CMK (cell line): Measurements from ENCODE around the gene DGCR2.
"Not testable (repeated sequence)": the region's sequence is repeated elsewhere in the genome, so short reads cannot be mapped to it uniquely, and the experiment has no call there.

Experiments used
- DNase-seq: peaks from one replicate; pipeline ENCODE4 v3.0.0-alpha.2; 2010; ENCODE audit warnings: low read depth

Gene DGCR2

DNA sequence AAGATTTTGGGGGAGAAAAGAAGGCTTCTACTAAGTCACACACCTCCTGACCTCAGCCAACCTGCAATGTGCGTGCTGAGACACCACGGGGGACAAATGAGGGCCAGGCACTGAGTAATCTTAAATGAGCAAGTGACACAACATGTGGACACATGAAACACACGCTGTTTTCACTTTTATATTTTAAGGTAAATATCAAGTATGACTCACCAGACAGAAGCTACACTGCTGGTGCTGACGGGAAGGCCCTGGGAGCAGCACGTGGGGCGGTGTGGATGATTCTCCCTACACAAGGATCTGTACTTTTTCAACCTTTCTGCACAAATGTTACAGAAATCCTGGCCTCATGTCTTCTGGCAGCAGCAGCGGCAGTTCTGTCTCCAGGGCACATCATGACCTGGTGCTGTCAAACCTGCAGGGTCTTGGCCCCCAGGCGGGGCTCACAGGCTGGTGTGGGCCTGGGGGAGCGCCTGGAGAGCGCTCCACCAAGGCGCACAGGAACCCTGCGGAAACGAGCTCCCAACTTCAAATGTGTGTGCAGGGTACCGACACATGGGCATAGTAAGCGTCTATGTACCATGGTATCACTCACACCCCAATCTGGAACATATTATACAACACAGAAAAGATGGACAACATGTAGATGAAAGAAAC is 61.7 kb downstream of the DGCR2 start:
- DNase-seq: no peak

DNA sequence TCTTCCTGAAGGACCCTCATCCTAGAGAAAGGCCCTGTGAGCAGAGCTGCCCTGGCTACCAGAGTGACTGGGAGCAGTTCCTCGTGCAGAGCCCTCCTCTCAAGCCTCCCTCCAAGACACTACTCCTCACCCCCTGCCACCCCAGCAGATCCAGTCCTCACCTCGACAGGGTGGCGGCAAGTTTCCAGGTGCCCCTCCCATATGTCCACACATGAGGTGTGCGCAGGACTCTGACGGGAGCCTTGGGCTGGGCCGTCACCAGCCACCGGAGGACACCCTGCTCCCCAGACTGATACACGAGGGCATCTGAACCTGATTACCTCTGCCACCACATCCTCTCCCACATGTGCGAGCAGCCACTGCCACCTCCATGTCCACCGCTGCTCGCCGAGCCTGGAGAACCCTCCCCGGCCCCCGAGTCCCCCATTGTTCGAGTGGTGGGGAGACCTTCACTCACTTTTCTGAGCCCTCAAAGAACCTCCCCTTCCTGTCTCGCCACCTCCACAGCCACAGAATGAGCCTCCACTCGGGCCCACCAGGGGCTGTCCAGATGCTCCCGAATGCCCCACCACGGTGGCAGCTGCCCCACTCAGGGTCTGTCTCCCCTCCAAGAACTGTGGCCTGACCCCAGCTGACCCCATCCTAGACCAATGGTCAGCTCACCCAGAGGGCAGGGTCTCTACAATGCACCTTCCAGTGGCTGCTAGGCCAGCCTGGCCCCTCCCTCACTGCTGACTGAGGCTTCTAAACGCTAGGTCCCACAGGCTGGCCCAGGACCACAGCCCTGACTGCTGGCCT is 62.5 kb downstream of the DGCR2 start:
- DNase-seq: no peak

DNA sequence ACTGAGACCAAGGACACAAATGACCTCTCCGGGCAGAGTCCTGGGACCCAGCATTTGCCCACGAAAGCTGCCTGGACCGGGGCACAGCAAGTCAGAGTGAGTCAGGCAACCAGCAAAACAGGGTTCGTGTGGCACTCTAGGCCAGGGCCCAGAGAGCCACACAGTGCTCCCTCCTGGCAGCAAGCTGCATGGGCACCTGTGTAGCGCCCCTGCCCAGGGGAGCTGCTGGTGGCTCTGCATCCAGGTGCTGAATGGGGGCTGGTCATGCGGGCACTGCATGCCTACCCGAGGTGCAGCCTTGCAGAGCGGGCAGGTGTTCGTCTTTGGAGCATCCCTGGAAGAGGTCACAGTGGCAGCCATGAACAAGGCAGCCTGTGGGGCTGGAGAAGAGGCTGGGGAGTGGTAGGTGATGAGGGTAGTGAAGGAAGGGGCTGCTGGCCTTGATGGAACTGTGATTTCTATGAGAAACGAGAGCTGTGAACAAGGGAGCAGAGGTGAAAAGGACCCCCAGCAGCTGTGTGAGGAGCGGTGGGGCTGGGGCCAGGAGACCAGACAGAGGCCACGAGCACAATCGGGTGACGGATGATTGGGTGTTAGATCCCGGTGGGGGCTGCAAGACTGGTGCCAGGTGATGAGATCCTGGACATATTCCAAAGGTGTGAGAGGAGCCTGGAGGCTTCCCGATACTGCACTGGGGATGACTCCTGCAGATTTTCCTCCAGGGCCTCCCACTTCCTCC is 63.3 kb downstream of the DGCR2 start:
- DNase-seq: no peak

GRCh38 chr22:19057999-19058491 is 64.2 kb downstream of the DGCR2 start:
- no peak for DNase-seq

- no peak for DNase-seq
Measured at GRCh38 chr22:19057539-19057938, 64.7 kb downstream of the DGCR2 start.

- no peak for DNase-seq
Measured at GRCh38 chr22:19056951-19057401, 65.2 kb downstream of the DGCR2 start.

- no peak for DNase-seq
Measured at GRCh38 chr22:19055801-19056200, 66.4 kb downstream of the DGCR2 start.

DNA sequence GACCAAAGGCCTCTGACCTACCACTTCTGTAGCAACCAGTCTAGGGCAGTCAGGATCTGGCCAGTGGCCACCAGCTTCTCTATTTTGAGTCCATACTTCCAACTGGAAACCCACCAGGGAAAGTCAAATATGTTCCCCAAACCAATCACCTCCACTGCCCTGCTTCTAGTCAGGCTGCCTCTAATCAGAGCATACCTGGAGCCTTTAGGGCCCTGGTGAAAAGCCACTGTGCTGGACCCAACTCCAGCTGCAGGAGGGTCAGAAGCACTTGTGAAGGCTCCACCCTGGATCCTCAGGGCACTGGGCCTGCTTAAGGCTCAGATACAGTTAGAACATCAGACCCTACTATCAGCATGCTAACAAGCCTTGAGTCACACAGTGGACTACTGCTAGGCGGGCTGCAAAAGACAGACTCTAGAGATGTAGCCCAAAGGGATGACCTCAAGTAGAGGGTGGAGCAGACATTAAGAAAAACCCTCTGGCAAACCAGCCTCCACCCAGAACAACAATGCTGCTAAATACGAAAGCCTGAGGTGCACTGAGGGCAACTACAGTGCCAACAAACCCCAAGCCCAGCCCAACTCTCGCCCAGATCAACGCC is 69.2 kb downstream of the DGCR2 start:
- DNase-seq: no peak

DNA sequence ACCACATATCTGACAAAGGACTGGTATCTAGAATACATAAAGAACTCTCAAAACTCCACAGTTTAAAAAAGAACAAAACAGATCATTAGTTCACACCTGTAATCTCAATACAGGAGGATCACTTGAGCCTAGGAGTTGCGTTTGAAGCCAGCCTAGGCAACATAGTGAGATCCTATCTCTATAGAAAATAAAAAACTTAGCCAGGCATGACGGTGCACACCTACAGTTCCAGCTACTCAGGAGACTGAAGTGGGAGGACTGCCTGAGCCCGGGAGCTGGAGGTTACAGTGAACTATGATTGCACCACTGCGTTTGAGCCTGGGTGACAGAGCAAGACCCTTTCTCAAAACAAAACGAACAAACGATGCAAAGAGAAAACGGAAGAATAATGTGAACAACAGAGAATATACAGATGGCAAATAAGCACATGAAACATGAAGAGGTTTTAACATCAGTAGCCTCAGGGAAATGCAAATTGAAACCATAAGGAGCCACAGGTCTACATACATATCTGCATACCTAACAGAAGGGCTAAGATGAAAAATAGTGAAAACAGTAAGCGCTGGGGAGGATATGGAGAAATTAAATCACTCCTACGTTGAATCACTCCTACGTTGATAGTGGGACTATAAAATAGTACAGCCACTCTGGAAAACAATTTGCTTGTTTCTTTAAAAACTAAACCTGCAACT is 70.7 kb downstream of the DGCR2 start:
- DNase-seq: no peak

DNA sequence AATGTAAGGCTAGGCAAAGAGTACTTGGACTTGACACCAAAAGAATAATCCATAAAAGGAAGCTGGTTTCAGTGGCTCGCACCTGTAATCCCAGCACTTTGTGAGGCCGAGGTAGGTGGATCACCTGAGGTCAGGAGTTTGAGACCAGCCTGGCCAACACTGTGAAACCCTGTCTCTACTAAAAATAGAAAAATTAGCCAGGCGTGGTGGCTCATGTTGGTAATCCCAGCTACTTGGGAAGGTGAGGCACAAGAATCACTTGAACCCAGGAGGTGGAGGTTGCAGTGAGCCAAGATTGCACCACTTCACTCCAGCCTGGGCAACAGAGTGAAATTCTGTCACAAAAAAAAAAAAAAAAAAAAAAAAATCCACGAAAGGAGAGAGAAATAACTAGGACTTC is 71.4 kb downstream of the DGCR2 start:
- DNase-seq: not testable (repeated sequence)

- no peak for DNase-seq
Measured at GRCh38 chr22:19050117-19050516, 72.1 kb downstream of the DGCR2 start.

GRCh38 chr22:19048531-19048930 is 73.7 kb downstream of the DGCR2 start:
- no peak for DNase-seq

DNA sequence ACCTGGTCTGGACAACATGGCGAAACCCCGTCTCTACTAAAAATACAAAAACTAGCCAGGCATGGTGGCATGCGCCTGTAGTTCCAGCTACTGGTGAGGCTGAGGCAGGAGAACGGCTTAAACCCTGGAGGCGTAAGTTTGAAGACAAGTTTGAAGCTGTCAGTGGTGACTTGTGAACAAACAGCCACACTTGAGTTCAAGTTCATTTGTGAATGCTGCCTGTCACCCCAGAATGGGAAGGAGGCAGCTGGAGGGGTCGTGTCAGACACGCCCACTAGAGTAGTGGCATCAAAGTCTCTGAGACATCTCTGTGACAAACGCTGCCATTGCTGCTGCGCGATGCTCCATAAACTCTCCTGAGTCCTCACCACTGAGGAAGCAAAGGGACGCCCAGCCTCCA is 74.2 kb downstream of the DGCR2 start:
- no peak for DNase-seq

- no peak for DNase-seq
Measured at GRCh38 chr22:19046719-19047609, 75.2 kb downstream of the DGCR2 start.

DNA sequence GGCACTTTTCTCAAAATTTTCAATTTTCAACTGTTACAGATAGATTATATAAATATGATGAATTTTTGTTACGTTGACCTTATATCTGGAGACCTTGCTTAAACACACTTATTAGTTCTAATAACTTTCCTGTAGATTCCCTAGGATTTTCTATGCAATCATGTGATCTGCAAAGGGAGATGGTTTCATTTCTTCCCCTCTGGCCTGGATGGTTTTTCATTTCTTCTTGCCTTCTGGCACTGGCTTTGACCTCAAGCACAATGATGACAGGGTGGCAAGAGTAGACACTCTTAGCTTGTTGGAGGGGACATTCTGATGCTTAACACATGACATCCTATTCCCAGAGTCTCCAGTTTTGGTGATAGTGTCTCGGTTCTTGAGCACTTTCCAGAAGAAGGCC is 75.9 kb downstream of the DGCR2 start:
- no peak for DNase-seq

GRCh38 chr22:19045094-19045493 is 77.1 kb downstream of the DGCR2 start:
- no peak for DNase-seq

DNA sequence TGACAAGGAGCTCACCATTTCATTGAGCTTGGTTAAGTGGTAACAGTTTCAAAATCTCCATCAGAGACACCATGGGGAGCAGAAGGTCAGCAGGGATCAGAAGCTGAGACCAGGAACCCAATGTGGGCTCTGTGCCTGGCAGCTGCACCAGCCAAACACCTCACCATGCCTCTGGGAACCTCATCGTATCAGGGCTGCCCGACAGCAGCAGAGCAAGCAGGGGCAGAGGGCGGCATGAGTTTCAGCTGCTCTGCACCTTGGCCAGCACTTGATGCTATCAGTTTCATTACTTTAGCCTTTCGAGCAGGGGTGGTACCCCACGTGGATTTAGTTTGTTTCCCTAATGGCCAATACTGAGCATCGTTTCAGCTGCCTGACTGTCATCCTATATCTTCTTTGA is 77.8 kb downstream of the DGCR2 start:
- no peak for DNase-seq

GRCh38 chr22:19043121-19044085 is 78.8 kb downstream of the DGCR2 start:
- DNase-seq: no peak

DNA sequence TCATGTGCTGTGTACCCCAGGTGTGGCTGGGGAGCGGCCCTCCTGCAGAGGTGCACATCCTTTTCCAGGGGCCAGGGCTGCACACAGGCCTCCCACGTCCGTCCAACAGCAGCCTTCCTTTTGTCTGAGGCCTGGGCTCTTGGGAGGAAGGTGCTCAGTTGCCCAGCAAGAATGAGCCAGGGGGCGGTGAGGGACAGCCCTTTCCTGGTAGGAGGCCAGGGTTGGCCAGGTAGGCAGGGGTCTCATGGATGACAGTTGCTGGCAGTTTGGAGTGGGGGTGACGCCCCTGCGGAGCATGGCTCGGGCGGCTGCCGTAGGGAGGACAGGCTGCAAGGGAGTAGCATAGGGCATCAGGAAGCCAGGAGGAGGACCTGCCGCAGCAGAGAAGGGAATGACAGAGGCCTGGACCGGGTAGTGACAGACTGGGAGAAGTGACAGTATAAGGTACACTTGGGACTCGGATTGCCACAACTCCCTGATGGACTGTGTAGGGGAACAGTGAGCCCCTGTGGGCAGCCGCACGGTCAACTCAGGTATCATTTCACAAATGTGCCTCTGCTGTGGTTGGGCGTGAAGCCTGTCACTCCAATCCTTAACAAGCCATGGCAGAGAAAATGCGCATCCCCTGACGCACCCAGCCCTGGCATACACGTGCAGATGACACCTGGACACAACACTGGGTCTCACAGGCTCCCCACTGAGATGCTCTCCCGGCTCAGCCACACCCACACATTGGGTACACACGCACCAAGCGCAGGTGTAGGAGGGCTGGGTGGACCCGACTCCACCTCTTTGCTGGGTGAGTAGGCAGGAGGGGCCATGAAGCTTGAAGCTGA is 79.7 kb downstream of the DGCR2 start:
- no peak for DNase-seq
